Transverse colon (tissue), 4 donors: ENCODE results near the gene CAMK2D.

Experiments
- EP300 ChIP-seq: sonication (generic); formaldehyde crosslinking; IDR thresholded peaks from one replicate; pipeline ENCODE4 v1.6.1; 2017; ENCODE audit warnings: antibody characterized with exemption, low read depth
- POLR2A ChIP-seq: fragments of 450-650 bp; IDR thresholded peaks from one replicate; pipeline ENCODE4 v1.6.1; 2016; ENCODE audit warnings: antibody characterized with exemption, mild to moderate bottlenecking, moderate library complexity
- POLR2AphosphoS5 ChIP-seq, 3 donors: sonication (generic); formaldehyde crosslinking; IDR thresholded peaks; one replicate each; pipeline ENCODE4 v1.6.1; 2016; ENCODE audit warnings: antibody characterized with exemption in 3 of 3
- TF ChIP-seq, protein P1 (sequence below), 5 experiments: fragments of 200-600 bp in 3 of 5; fragments of 450-650 bp in 2 of 5; sonication (generic) in 3 of 5; IDR thresholded peaks; 1 replicate in 2 of 5; 2 replicates in 3 of 5; pipeline ENCODE4 v1.5.1; 2016 to 2017; ENCODE audit warnings: antibody characterized with exemption in 5 of 5, inconsistent platforms in 3 of 5, mild to moderate bottlenecking in 2 of 5, moderate library complexity in 1 of 5

DNA sequence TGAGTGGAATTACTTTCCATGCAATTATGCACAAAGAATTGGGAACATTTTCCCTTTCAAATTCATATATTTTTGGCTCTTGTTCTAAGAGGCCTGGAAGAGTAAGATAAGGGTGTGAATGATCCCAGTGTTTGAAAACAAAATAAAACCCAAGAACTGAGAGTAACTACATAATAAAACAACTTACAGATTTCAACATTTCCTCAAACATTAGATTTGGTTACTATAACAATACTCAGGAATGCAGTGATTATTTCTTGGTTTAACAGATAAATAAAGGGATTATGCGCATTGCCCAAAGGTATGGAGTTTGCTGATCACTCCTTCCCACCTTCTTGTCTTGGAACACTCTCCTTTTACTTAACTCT lies 292.5 kb downstream of the CAMK2D start:
- TF ChIP-seq, protein P1, sequence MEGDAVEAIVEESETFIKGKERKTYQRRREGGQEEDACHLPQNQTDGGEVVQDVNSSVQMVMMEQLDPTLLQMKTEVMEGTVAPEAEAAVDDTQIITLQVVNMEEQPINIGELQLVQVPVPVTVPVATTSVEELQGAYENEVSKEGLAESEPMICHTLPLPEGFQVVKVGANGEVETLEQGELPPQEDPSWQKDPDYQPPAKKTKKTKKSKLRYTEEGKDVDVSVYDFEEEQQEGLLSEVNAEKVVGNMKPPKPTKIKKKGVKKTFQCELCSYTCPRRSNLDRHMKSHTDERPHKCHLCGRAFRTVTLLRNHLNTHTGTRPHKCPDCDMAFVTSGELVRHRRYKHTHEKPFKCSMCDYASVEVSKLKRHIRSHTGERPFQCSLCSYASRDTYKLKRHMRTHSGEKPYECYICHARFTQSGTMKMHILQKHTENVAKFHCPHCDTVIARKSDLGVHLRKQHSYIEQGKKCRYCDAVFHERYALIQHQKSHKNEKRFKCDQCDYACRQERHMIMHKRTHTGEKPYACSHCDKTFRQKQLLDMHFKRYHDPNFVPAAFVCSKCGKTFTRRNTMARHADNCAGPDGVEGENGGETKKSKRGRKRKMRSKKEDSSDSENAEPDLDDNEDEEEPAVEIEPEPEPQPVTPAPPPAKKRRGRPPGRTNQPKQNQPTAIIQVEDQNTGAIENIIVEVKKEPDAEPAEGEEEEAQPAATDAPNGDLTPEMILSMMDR (IDR thresholded peaks at IDR 0.05): no peak
- no peak for TF ChIP-seq POLR2AphosphoS5 (IDR thresholded peaks at IDR 0.05)
- TF ChIP-seq POLR2A: no peak
- no peak for TF ChIP-seq EP300
